Suprapubic skin (tissue), 4 donors: ENCODE results near the gene NAT14.

ENCODE experiments used
- POLR2A ChIP-seq, 2 donors: fragments of 450-650 bp; IDR thresholded peaks; one replicate each; pipeline ENCODE4 v1.6.1; 2017; ENCODE audit warnings: antibody characterized with exemption in 2 of 2, mild to moderate bottlenecking in 2 of 2, moderate library complexity in 2 of 2
- POLR2AphosphoS5 ChIP-seq, 3 donors: sonication (generic); formaldehyde crosslinking; IDR thresholded peaks; one replicate each; pipeline ENCODE4 v1.6.1; 2017; ENCODE audit warnings: antibody characterized with exemption in 3 of 3
- TF ChIP-seq, protein P1 (sequence below), 2 donors: fragments of 200-600 bp in 1 of 2; fragments of 450-650 bp in 1 of 2; sonication (generic) in 1 of 2; IDR thresholded peaks; one replicate each; pipeline ENCODE4 v1.5.1; 2016 to 2019; ENCODE audit warnings: antibody characterized with exemption in 2 of 2, mild to moderate bottlenecking in 1 of 2, moderate library complexity in 1 of 2

DNA sequence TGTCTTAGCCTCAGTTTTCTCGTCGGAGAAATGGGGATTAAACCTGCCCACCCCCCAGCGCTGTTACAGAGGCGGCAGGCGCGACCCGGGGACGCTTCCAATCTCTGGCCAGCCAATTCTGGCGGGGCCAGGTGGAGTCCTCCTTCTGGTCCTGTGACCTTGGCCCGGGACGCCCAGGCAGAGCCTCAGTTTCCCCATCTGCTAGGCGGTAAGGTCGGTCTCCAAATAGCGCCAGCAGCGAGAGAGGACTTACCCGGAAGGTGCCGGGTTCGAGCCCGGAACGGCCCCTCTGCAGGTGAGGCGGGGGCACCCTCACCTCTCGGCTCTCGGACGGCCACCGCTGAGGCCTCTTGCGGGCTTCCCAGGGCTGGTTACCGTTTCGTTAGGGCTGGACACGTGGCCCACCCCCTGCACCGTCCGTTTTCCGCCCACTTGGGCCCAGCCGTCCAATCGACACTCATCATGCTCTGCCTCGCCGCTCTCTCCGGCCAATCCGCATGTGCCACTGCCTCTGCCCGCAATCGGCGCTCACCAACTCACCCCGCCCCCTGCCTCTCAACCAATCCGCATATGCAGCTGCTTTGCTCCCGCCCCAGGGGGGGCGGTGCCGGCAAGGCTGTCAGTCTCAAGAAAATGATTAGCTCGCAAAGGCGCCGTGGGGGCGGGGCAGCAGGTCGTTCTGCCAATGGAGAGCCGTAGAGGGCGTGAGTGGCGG, 23.6 kb upstream of the NAT14 start, which contains the start of gene ISOC2:
- TF ChIP-seq, protein P1, sequence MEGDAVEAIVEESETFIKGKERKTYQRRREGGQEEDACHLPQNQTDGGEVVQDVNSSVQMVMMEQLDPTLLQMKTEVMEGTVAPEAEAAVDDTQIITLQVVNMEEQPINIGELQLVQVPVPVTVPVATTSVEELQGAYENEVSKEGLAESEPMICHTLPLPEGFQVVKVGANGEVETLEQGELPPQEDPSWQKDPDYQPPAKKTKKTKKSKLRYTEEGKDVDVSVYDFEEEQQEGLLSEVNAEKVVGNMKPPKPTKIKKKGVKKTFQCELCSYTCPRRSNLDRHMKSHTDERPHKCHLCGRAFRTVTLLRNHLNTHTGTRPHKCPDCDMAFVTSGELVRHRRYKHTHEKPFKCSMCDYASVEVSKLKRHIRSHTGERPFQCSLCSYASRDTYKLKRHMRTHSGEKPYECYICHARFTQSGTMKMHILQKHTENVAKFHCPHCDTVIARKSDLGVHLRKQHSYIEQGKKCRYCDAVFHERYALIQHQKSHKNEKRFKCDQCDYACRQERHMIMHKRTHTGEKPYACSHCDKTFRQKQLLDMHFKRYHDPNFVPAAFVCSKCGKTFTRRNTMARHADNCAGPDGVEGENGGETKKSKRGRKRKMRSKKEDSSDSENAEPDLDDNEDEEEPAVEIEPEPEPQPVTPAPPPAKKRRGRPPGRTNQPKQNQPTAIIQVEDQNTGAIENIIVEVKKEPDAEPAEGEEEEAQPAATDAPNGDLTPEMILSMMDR (IDR thresholded peaks at IDR 0.05) = no peak
- peak in 1 of 3 donors; percentile 31 for TF ChIP-seq POLR2AphosphoS5 (IDR thresholded peaks at IDR 0.05)
- no peak for TF ChIP-seq POLR2A (IDR thresholded peaks at IDR 0.05)
